GM21825 (cell line): ENCODE results near the gene CFAP300.

ENCODE experiments used
- ATAC-seq: cut with Tn5 transposase; IDR thresholded peaks from one replicate; pipeline ENCODE4 v1.9.1; 2021; ENCODE audit warnings: mild to moderate bottlenecking, moderate library complexity; ENCODE audit not compliant: unreplicated experiment

Gene CFAP300

DNA sequence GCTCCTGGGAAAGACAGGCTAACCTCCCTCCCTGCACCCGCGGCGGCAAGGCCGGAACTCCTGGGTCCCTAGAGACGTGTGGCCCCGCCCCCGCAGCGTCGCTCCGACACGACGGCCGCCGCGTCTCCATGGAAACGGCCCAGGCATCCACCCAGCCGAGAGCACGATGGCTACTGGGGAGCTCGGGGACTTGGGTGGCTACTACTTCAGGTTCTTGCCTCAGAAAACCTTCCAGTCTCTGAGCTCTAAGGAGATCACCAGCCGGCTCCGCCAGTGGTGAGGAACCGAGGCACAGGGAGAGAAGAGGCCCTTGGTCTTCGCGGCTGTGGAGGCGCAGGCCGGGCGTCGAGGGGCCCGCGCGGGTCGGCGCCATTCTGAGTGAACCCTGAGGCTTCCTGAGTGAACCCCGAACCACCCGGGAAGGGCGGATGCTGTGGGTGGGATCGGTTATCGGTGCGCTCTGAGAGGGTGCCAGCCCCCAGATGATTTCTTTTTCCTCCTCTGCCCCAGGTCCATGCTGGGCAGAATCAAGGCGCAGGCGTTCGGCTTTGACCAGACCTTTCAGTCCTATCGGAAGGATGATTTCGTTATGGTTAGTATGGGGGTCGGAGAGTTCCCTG is at the start of gene CFAP300:
Gene CFAP300, plus strand, starts transcription at position 133 of the 620 bp plus-strand sequence. Its CDS starts 34 bp downstream, at position 167.
- no peak for ATAC-seq

DNA sequence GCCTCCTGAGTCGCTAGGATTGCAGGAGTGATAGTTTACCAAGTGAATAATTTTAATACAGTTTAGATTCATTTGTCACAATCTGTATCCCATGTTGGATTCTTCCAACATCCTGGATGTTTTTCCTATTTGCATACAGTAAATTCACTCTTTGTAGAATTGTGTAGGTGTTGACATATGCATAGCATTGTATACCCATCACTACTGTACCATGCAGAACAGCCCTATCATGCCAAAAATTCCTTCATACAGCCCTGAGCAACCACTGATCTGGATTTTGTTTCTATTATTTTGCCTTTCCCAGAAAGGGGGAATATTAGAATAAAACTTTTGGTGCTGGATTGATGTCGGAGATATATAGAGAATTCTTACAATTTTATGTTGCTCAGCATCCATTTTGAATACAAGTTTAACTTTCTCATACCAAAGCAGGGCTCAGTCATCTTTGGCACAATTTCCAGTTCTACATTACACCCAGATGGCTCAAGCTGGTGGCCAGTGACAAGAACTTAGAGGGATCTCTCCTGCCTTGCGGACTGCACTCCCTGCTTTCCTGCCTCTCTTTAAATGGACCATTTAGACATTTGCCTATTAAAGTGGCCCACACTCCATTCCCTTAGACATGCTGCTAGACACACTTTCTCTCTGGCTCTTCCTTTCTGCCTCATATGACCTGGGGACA is 45.4 kb upstream of the CFAP300 start:
- no peak for ATAC-seq

DNA sequence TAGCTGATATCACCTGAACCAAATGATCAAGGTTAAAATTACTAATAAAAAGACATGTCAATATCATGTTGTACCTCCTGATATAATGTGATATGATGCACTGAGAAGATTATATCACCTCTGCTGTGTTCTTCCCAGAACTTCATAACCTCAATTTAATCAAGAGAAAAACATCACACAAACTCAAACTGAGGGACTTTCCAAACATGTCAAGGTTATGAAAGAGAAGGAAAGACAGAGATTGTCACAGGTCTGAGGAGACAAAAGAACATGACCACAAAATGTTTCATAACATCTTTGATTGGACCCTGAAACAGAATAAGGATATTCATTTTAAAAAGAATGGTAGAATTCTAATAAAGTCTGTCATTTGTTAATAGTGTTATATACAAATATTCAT is 43.0 kb upstream of the CFAP300 start:
- ATAC-seq, result no peak

DNA sequence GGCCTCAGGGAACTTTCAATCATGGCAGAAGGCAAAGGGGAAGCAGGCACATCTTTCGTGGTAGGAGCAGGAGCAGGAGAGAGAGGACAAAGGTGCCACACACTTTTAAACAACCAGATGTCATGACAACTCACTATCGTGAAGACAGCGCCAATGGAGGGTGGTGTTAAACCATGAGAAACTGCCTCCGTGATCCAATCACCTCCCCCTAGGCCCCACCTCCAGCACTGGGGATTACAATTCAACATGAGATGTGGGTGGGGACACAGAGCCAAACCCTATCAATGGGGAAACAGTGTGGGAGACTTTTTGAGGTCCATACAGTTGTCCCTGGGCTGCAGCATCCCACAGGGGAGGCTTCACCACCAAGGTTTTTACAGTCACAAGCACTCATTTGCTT is 41.9 kb upstream of the CFAP300 start:
- ATAC-seq, result no peak

DNA sequence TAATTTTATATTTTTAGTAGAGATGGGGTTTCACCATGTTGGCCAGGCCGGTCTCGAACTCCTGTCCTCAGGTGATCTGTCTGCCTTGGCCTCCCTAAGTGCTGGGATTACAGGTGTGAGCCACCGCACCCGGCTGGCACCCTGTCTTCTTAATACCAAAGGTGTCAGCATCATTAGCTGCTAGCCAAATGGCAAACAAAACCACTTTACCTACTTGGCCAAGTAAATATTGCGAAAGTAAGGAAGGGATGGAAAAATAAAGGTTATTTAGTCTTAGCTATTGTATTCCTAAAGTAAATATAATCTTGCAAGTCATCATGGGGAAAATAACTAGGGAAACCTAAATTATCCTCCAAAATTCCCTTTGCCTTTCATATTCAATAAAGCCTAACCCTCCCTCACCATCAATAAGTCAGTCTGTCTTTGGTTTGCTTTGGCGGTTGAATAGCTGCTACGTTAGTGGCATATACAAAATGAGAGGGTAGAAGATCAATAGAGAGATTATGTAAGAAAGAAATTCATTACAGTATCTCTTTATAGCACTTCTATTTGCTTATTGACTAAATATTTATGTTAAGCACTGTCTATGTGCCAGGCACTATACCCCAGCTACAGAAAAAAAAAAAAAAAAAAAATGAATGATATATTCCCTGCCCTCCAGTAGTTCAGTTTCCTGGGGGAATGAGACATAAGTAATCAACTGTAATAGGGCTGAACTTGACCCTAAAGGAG is 40.2 kb upstream of the CFAP300 start:
- no peak for ATAC-seq

DNA sequence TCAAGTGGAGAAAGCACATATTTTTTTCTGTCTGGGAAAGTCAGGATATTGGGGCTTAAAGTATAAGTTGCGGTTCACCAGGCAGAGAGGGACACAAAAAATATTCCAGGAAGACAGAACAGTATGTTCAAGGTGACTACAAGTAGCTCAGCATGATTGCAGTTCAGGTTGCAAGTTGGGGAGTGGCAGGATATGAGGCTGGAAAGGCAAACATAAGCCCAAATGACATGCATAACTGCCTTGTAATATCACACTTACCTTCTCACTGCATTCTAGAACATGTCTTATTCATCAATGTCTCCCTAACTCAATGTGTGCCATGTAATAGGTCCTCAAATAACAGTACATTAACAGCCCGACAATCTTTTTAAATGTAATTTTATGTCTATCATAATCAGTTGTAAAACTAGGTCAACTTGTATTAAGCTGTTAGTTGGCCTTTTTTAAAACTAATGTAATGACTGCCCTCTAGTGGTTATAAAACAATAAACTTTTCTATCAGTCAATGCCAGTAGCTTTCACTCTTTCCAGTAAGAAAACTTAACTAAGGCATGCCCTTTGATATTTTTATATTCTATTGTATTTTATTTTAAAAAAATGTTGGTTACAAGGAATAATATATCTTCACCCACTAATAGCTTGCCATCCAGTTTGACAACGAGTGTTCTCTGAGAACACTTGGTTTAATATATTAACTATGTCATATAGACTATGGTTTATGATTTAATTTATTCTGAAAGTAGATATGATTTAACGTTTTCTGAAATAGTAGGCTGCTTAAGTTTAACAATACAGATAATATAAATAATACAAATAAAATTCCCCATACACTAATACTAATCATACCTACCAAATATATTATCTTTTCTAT is 39.4 kb upstream of the CFAP300 start:
- no peak for ATAC-seq

DNA sequence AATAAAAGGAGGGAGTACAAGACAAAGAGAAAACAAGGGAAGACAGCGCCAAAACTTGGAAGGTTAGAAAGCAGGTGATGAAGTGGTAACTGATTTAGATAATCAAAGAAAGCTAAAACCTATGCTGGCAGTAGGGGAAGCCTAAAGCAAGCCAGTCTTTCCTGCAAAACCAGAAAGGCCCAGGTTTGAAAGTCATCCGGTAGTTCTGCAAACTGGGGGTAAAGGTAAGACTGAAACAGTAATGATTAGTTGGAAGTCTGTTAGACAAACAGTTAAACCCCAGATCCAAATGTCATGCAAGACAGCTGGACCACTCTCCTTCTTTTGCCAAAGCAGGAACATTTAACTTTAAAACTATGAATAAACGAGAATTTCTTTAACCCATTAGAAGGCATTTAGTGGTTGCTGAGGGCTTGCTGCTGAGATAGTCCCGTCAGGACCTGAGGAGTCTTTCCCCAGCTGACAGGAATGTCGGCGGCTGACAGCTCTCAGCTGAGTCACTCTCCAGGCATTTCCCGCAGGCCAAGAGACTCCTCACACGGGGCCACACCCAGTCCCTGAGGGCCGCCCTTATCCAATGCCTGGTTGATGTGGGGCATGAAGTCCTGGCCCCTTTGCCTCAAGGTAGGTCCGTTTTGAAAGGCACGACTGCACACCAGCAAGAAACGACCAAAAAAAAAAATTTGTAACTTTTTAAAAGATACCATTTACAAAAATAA is 36.3 kb upstream of the CFAP300 start:
- no peak for ATAC-seq

DNA sequence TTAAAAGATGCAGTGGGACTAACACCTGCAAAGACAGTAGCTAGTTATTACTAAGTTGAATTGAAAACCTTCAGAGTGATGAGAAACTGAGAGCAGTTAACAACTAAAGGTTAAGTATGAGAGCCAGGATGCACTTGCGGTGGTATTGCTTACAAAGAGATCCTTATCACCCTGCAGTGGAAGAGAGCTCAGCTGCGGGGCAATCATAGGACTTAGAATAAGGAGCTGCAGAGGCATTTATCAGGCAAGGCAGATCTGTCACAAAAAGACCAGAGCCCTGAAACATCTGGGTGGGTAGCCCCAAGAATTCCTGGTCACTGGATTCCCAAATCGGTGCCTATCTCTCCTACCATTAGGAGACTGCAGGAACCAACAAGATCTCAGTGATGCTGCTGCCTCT is 34.3 kb upstream of the CFAP300 start:
- no peak for ATAC-seq

DNA sequence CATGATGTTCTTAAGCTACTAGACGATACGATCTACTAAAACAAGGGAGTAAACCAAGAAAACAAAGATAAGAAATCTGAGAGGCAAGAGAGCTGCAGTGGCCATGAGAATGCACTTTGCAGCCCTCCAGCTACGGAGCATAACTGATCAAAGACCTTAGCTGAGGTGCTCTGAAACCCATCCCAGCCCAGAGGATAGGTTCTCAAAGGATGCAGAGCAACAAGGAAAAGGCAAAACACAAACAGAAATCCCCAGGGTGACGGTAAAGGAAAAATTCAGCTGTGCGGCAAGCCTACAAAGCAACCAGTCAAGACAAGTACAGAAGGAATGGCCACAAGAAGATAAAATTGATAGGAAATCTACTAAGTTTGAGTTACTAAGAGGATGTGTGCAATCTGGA is 32.5 kb upstream of the CFAP300 start:
- no peak for ATAC-seq

DNA sequence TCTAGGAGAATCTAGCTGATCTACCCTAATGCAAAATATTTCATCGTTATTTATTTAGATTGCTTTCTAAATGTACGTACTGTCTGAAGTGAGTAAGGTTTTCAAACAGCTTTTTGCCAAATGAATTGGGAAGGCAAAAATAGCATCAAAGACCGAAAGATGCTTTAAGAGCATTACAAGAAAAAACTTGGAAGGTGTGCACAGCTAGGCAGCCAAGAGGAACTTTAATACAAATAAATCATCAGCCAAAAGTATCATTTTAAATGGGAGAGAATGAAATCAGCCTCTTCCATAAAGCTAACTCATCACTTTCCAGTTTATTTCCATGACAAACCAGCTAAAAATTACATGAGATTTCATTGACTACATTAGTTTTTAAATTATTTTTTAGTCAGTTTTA is 30.2 kb upstream of the CFAP300 start:
- no peak for ATAC-seq

DNA sequence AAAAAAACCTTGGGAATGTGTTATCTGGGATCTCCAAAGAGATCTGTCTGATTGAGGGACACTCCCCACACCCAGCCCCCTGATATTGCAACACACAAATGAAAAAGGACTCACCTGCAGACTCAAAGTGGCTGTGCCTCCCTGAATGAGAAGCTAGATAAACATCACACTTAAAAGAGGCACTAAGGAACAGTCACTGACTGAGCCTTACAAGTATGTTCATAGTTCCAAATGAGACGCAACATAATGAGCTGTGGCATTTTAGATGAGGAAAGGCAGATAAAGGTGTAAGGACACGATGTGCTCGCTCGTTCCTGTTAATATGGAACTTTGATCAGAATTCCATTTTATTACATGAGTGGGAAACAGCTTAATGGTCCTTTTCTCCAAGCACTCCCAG is 21.0 kb upstream of the CFAP300 start:
- no peak for ATAC-seq

DNA sequence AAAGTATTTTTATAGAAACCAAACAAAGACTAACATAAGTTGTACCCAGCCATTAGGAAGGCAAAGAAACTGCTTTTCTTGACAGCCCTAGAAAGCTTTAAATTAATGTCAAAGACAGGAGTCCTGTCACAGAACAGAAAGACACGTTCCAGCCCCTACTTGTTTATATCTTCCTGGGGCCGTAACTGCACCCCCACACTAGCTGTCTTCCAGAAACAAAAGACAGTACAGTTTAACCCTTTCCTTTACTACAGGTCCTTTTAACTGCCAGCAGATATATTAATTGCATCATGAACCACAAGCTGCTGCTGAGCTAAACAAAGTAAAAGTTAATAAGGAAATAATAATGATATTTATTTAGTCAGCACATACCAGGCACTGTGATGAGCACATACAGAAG is 20.3 kb upstream of the CFAP300 start:
- no peak for ATAC-seq

DNA sequence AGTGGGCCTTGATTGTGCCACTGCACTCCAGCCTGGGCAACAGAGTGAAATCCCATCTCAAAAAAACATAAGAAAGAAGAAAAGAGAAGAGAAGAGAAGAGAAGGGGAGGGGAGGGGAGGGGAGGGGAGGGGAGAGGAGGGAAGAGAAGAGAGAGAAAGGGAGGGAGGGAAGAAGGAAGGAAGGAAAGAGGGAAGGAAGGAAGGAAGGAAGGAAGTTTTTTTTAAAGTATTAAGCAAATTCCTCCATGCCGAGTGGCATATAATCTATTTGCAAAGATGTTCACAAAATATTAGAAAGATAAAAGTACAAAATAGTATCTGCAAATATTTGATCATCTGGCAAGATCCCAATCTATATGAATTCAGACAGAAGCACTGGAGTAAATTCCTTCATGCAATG is 10.5 kb upstream of the CFAP300 start:
- no peak for ATAC-seq

DNA sequence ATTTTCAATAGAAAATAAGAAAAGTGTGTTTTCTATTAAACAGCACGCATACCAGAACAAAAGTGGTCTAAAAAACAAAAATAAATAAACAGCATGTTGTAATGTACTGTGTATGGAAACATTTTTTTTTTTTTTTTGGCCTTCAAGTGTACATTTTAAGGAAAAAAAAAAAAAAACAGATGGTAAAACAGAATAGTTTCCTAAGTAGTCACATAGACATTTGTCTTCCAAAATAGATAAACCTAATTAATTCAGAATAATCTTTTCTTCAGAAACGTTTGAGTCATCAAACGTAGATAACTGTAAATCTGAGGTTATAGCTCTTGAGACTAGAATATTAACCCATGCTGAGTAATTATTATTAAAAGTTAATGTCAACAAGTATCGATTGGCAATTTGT is 396 bp upstream of the CFAP300 start:
- ATAC-seq, result no peak

DNA sequence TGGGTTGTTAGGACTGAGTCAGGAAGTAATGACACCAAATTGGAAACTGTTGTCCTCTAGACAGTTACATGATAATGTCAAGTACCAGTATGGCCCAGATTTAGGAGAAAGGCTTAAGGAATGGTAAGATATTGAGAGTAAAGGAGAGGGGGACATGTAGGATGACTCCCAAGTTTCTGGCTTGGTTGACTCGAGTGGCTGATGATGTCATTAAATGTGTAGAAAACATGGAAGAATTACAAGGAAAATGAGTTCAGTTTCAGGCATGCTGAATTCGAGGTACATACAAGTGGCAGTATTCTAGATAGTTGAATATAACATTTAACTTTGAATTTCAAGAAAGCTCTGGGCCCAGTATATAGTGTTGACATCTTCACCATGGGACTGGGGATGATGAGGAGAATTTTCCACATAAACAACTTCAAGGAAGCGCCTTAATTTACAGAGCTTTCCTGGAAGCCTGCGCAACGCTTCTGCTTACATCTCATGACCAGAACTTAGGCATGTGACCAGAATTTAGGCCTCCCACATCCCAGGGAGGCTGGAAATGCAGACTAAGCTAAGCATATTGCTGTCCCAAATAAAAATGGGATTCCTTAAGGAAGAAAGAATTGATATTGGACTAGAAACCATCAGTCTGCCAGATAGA is 3.8 kb downstream of the CFAP300 start:
- no peak for ATAC-seq

DNA sequence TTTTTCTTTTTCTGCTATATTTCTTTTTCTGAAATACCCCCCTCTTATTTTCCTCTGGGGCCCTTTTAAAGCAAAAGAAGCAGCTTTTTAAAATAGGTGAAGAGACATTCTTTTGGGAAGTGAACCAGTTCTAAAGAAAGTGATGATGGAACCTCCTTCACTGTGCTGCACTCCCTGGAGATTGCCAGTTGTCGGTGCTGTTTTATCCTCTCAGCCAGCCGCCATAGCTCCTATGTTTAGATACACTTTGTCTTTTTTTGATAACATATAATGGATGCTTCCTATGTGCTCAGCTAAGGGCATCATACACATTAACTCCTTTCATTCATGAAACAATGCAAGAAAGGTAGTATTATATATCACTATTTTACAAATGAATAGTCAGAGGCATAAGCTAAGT is 14.0 kb downstream of the CFAP300 start:
- no peak for ATAC-seq

DNA sequence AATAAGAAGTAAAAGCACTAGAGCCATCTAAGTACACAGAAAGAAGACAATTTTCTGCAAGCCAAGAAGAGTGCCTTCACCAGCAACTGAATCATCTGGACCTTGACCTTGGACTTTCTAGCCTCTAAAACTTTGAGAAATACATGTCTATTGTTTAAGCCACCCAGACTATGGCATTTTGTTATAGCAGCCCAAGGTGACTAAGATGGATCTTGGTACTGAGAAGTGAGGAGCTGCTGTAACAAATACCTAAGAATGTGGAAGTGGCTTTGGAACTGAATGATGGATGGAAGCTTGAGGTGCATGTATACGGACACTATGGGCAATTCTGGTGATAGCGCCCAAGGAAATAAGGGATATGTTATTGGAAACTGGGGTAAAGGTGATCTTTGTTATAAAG is 14.9 kb downstream of the CFAP300 start:
- no peak for ATAC-seq

DNA sequence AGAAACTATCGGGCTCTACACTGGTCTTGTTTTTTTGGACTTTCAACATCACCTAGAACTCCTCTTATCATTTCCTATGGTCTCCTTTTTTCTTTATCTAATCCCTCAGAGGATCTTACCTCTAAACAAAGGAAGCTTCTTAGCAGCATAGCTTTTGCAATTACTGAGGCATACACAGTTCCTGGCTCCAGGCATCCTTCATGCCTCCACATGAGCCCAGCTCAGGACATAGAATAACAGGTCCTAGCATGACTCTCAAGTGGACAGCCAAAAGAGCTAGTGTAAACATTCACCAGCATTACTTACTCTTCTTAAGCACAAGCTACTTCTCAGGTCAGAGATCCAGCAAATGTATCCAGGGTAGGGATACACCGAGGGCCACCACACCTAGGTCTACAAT is 17.1 kb downstream of the CFAP300 start:
- no peak for ATAC-seq

DNA sequence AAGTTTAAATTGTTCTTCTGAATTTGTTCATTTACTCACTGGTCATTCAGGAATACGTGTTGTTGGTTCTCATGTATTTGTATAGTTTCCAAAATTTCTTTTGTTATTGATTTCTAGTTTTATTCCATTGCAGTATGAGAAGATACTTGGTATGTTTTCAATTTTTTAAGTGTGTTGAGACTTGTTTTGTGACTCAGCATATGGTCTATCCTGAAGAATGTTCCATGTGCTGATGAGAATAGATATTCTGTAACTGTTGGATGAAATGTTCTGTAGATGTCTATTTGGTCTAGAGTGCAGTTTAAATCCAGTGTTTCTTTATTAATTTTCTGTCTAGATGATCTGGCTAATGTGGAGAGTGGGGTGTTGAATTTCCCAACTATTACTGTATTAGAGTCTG is 23.5 kb downstream of the CFAP300 start:
- ATAC-seq, result no peak
